HEK293 (cell line): ENCODE data around the gene NFKBIB.
A peak's percentile ranks its signal among the peaks of the same experiment; 100 is the strongest.

ENCODE experiments used
- CTCF ChIA-PET: fragments of 350-600 bp; formaldehyde crosslinking; extraction: SDS; loops from one replicate; lab custom pipeline; 2021; ENCODE audit warnings: antibody characterized with exemption; lab: Yijun Ruan, JAX
- POLR2A ChIA-PET: fragments of 300-600 bp; formaldehyde crosslinking; extraction: SDS; loops from one replicate; lab custom pipeline; 2020; ENCODE audit warnings: antibody characterized with exemption, inconsistent platforms; lab: Yijun Ruan, JAX
- H3K27ac ChIP-seq: fragments of 200-500 bp; sonication (Bioruptor generic); 2 replicates; pipeline ENCODE4 v1.5.1; 2014; ENCODE audit warnings: low read depth, low read length, control low read depth, inconsistent platforms; ENCODE audit errors: extremely low read depth
- H3K36me3 ChIP-seq, 2 experiments: fragments of 200-500 bp in 1 of 2; sonication (Bioruptor generic) in 1 of 2; 1 replicate in 1 of 2; 2 replicates in 1 of 2; pipeline ENCODE4 v1.5.1; 2014 to 2017; ENCODE audit warnings: inconsistent platforms in 2 of 2, low read length in 2 of 2; ENCODE audit not compliant: control insufficient read depth in 2 of 2, insufficient read depth in 1 of 2
- H3K4me1 ChIP-seq: fragments of 200-500 bp; sonication (Bioruptor generic); 2 replicates; pipeline ENCODE4 v1.5.1; 2014; ENCODE audit warnings: mild to moderate bottlenecking, low read length, inconsistent platforms; ENCODE audit not compliant: control insufficient read depth, insufficient read depth
- H3K4me3 ChIP-seq: 2 replicates; pipeline ENCODE4 v1.5.1; 2011; ENCODE audit warnings: low read depth, mild to moderate bottlenecking, control low read depth, low read length, moderate library complexity
- H3K9me3 ChIP-seq: fragments of 200-500 bp; sonication (Bioruptor generic); 2 replicates; pipeline ENCODE4 v1.5.1; 2014; ENCODE audit warnings: low read depth, low read length, inconsistent platforms; ENCODE audit not compliant: control insufficient read depth, insufficient read depth
- BCL6B ChIP-seq: fragments of 450-650 bp; formaldehyde crosslinking; IDR thresholded peaks from 2 replicates; pipeline ENCODE4 v1.5.1; 2017; ENCODE audit warnings: missing biosample characterization, missing genetic modification characterization
- FEZF1 ChIP-seq: fragments of 450-650 bp; formaldehyde crosslinking; IDR thresholded peaks from 2 replicates; pipeline ENCODE4 v1.5.1; 2016; ENCODE audit warnings: missing biosample characterization, missing genetic modification characterization
- GLI2 ChIP-seq: fragments of 450-650 bp; formaldehyde crosslinking; IDR thresholded peaks from 2 replicates; pipeline ENCODE4; 2017; ENCODE audit warnings: missing biosample characterization, missing genetic modification characterization, low read depth, borderline replicate concordance
- GLIS1 ChIP-seq: fragments of 450-650 bp; formaldehyde crosslinking; IDR thresholded peaks from 2 replicates; pipeline ENCODE4 v1.5.1; 2016; ENCODE audit warnings: missing biosample characterization, missing genetic modification characterization
- HIC1 ChIP-seq: fragments of 450-650 bp; formaldehyde crosslinking; IDR thresholded peaks from 2 replicates; pipeline ENCODE4 v1.5.1; 2016; ENCODE audit warnings: missing biosample characterization, missing genetic modification characterization
- HOXA7 ChIP-seq: sonication (generic); formaldehyde crosslinking; IDR thresholded peaks from 2 replicates; pipeline ENCODE4 v1.8.1; 2022; ENCODE audit warnings: missing genetic modification reagents, borderline replicate concordance
- PRDM4 ChIP-seq: fragments of 450-650 bp; formaldehyde crosslinking; IDR thresholded peaks from 2 replicates; pipeline ENCODE4 v1.5.1; 2017; ENCODE audit warnings: missing biosample characterization, missing genetic modification characterization
- TRIM28 ChIP-seq: IDR thresholded peaks from 2 replicates; pipeline ENCODE4 v1.6.1; 2011; ENCODE audit warnings: low read length, control low read depth, borderline replicate concordance
- TSHZ1 ChIP-seq: fragments of 450-650 bp; formaldehyde crosslinking; IDR thresholded peaks from 2 replicates; pipeline ENCODE4 v1.5.1; 2016; ENCODE audit warnings: missing biosample characterization, missing genetic modification characterization, borderline replicate concordance
- ZBTB1 ChIP-seq: fragments of 450-650 bp; formaldehyde crosslinking; IDR thresholded peaks from 2 replicates; pipeline ENCODE4 v1.5.1; 2016; ENCODE audit warnings: missing biosample characterization, missing genetic modification characterization
- ZBTB48 ChIP-seq: fragments of 450-650 bp; formaldehyde crosslinking; IDR thresholded peaks from 2 replicates; pipeline ENCODE4 v1.5.1; 2016; ENCODE audit warnings: missing biosample characterization, missing genetic modification characterization
- ZNF132 ChIP-seq: fragments of 450-650 bp; formaldehyde crosslinking; IDR thresholded peaks from 2 replicates; pipeline ENCODE4 v1.5.1; 2017; ENCODE audit warnings: missing biosample characterization, missing genetic modification characterization, borderline replicate concordance
- ZNF157 ChIP-seq: fragments of 450-650 bp; formaldehyde crosslinking; IDR thresholded peaks from 2 replicates; pipeline ENCODE4 v1.5.1; 2016; ENCODE audit warnings: missing biosample characterization, missing genetic modification characterization
- ZNF16 ChIP-seq: fragments of 450-650 bp; formaldehyde crosslinking; IDR thresholded peaks from 2 replicates; pipeline ENCODE4 v1.5.1; 2016; ENCODE audit warnings: low read depth, missing biosample characterization, missing genetic modification characterization
- ZNF184 ChIP-seq: fragments of 450-650 bp; IDR thresholded peaks from 2 replicates; pipeline ENCODE4 v1.5.1; 2018; ENCODE audit warnings: missing biosample characterization, mild to moderate bottlenecking, missing genetic modification characterization
- ZNF324 ChIP-seq: fragments of 450-650 bp; formaldehyde crosslinking; IDR thresholded peaks from 2 replicates; pipeline ENCODE4 v1.5.1; 2016; ENCODE audit warnings: missing biosample characterization, missing genetic modification characterization
- ZNF341 ChIP-seq: fragments of 450-650 bp; formaldehyde crosslinking; IDR thresholded peaks from 2 replicates; pipeline ENCODE4; 2016; ENCODE audit warnings: low read depth, missing biosample characterization, missing genetic modification characterization
- ZNF416 ChIP-seq: fragments of 450-650 bp; formaldehyde crosslinking; IDR thresholded peaks from 2 replicates; pipeline ENCODE4 v1.5.1; 2016; ENCODE audit warnings: missing biosample characterization, missing genetic modification characterization
- ZNF501 ChIP-seq: fragments of 450-650 bp; formaldehyde crosslinking; IDR thresholded peaks from 2 replicates; pipeline ENCODE4 v1.5.1; 2016; ENCODE audit warnings: missing biosample characterization, missing genetic modification characterization
- ZNF514 ChIP-seq: fragments of 450-650 bp; formaldehyde crosslinking; IDR thresholded peaks from 2 replicates; pipeline ENCODE4 v1.5.1; 2016; ENCODE audit warnings: missing biosample characterization, missing genetic modification characterization
- ZNF530 ChIP-seq: fragments of 450-650 bp; formaldehyde crosslinking; IDR thresholded peaks from 2 replicates; pipeline ENCODE4 v1.5.1; 2016; ENCODE audit warnings: low read depth, missing biosample characterization, missing genetic modification characterization
- ZNF561 ChIP-seq: fragments of 450-650 bp; IDR thresholded peaks from 2 replicates; pipeline ENCODE4 v1.5.1; 2018; ENCODE audit warnings: missing biosample characterization, missing genetic modification characterization, borderline replicate concordance
- ZNF629 ChIP-seq: fragments of 450-650 bp; formaldehyde crosslinking; IDR thresholded peaks from 2 replicates; pipeline ENCODE4 v1.5.1; 2017; ENCODE audit warnings: missing biosample characterization, missing genetic modification characterization
- ZNF692 ChIP-seq: fragments of 450-650 bp; formaldehyde crosslinking; IDR thresholded peaks from 2 replicates; pipeline ENCODE4 v1.5.1; 2016; ENCODE audit warnings: missing biosample characterization, missing genetic modification characterization

Gene NFKBIB

GRCh38 chr19:38862321-38863059, 37.3 kb upstream of the NFKBIB start:
- POLR2A ChIA-PET = interaction anchor here (0.9 to 2.9 kb wide), 10 partner anchors 10 to 68 kb away, joined by 3 to 35 read pairs (median 4); partner anchors contain the start of genes ECH1, NFKBIB, RINL and SIRT2
- Histone ChIP-seq H3K27ac (peak overlapping the region; percentile 91), H3K36me3 (no peaks in the 10 kb centered on the region; a peak in 1 of 3 replicates), H3K9me3 (no peaks in the 10 kb centered on the region), H3K4me1 (peaks cover 18% of the 10 kb centered on the region), H3K4me3 (no peak overlapping the region)
- CTCF ChIA-PET = interaction anchor here (0.6 to 5.7 kb wide), 11 partner anchors 9 to 459 kb away, joined by 3 to 48 read pairs (median 4); partner anchors contain the start of genes FAM98C and RINL
- TF ChIP-seq GLIS1 (tag by site-specific recombination) (peak; percentile 92), TRIM28 (peak; percentile 77), HIC1 (peak; percentile 81), ZNF692 (tag by site-specific recombination) (peak; percentile 88), ZNF184 (tag by site-specific recombination) (no peak), ZNF561 (tag by site-specific recombination) (peak; percentile 96), GLI2 (tag by site-specific recombination) (no peak; the same call in 1 of the 2 replicates), ZNF341 (peak; percentile 41; the same call in 1 of the 2 replicates), BCL6B (tag by site-specific recombination) (peak; percentile 47; the same call in 1 of the 2 replicates), ZNF514 (tag by site-specific recombination) (no peak), PRDM4 (tag by site-specific recombination) (peak; percentile 93), ZNF132 (tag by site-specific recombination) (no peak), FEZF1 (tag by site-specific recombination) (peak; percentile 99), ZNF16 (tag by site-specific recombination) (peak; percentile 10; the same call in 1 of the 2 replicates), ZNF157 (tag by site-specific recombination) (0 out of 2 replicates have a peak, but pooled peaks have one; percentile 37), TSHZ1 (tag by site-specific recombination) (peak; percentile 100), ZBTB48 (0 out of 2 replicates have a peak, but pooled peaks have one; percentile 13), ZNF324 (tag by site-specific recombination) (peak; percentile 78), ZNF629 (peak; percentile 81), HOXA7 (CRISPR knock-in tag) (peak; percentile 67; the same call in 1 of the 2 replicates), ZNF416 (tag by site-specific recombination) (no peak), ZBTB1 (tag by site-specific recombination) (0 out of 2 replicates have a peak, but pooled peaks have one; percentile 52), ZNF530 (tag by site-specific recombination) (no peak), ZNF501 (tag by site-specific recombination) (peak; percentile 35; the same call in 1 of the 2 replicates)
